Measurements from ENCODE around the gene CNOT2.

DNA sequence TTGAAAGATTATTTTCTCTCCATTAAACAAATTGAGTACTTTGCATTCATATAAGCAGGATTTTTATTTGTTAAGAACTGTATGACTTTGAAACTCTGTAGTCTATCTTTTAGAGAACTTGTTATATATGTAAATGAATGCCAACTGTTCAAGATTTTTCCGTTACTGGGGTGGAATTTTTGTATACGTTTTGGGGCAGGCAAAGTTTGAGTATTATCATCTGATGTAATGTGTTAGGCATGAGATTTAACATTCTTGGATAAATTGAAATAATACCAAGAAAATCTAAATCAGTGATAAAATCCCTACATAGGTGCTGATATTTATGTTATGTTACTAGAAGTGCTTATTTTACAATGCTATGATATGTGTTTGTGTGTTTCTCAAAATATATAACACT lies 8.4 kb downstream of the CNOT2 start:
- TF ChIP-seq CTCF (IDR thresholded peaks at IDR 0.05) (no peak), POLR2A (IDR thresholded peaks at IDR 0.05) (no peak)
